ENCODE data around the gene CEP89.

The CEP89 gene

DNA sequence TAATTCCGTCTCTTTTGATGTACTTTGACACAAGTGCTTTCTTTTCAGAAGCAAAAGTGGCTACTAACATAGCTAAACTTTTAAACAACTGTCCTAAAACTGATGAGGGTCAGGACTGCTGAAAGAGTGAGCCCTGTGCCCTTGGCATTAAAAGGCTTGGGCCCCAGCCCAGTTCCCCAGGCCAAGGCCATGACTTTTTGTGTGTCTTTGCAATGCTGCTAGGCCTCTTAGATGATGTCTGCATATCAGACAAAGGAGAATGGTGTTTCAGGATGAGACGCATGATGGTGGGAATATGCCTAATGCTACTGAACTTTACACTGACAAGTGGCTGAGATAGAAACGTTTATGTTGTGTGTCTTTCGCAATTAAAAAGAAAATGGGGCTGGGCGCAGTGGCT is 140.1 kb downstream of the CEP89 start:
- H3K4me3 ChIP-seq (ENCODE audit: low read length) = no peak overlapping the region
- DNase-seq (ENCODE audit: low read depth) = no peak
- TF ChIP-seq, protein P1, sequence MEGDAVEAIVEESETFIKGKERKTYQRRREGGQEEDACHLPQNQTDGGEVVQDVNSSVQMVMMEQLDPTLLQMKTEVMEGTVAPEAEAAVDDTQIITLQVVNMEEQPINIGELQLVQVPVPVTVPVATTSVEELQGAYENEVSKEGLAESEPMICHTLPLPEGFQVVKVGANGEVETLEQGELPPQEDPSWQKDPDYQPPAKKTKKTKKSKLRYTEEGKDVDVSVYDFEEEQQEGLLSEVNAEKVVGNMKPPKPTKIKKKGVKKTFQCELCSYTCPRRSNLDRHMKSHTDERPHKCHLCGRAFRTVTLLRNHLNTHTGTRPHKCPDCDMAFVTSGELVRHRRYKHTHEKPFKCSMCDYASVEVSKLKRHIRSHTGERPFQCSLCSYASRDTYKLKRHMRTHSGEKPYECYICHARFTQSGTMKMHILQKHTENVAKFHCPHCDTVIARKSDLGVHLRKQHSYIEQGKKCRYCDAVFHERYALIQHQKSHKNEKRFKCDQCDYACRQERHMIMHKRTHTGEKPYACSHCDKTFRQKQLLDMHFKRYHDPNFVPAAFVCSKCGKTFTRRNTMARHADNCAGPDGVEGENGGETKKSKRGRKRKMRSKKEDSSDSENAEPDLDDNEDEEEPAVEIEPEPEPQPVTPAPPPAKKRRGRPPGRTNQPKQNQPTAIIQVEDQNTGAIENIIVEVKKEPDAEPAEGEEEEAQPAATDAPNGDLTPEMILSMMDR (conservative IDR thresholded peaks at IDR 0.05; ENCODE audit: low read length) = no peak

DNA sequence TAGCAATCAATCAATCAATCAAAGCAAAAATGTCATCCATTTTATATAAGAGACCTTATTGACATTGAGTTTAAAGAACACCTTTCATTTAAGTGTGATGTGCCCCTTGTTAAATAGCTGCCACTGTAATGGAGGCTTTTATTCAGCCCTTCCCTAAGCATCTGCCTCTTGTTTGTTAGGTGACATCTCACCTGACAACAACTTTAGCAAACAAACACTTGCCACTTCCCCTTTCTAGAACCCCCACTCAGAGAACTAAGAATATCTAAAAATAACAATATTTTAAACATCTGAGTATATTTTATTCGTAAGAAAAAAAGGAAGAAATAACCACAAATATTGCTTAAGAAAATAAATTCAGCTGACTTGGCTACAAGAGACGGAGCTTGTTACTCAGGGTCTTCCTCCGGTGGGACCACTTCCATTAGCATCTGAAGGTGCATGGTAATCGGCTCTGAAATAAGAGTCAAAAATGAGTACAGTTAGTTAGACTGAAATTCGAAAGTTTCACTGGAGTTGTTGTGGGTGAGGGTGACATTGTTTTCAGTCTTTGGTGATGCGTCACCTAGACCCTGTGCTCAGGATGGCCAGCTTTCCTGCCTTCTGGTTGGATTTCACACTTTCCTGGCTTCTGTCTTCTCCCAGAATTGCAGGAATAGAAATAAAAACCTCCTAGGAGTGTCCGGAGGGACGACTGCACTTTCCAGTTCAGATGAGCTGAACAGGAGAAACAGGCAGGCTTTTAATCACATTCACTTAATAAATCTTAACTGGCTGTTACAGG is 141.3 kb downstream of the CEP89 start:
- TF ChIP-seq, protein P1 (conservative IDR thresholded peaks at IDR 0.05; ENCODE audit: low read length) = no peak
- H3K4me3 ChIP-seq (ENCODE audit: low read length) = no peak overlapping the region
- DNase-seq (ENCODE audit: low read depth) = peak; percentile 60

DNA sequence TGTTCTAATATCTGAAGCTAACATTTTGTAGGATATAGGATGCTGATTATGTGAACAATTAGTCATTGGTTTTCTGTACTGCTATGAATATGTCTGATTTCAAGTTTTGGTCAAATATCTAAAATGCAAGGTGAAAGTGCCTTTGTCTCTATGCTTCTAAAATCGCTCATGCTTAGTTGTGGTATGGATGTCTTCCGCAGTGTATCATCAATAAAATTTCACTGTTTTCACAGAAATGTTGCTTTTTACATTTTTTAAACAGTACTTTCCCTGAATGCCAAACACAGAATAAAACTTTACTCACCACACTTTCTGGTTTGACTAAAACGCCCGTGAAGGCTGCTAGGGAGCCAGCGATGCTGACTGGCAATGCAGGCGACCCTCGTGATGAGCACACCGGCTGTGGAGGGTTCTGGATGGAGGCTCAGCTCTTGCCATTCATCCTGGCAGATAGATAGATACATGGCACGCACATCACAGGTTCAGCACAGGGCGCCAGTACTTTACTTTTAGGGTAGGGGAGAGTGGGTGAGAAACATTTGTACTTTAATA is 142.3 kb downstream of the CEP89 start:
- TF ChIP-seq, protein P1 (conservative IDR thresholded peaks at IDR 0.05; ENCODE audit: low read length) = no peak
- no peak for DNase-seq (ENCODE audit: low read depth)
- H3K4me3 ChIP-seq (ENCODE audit: low read length) = no peak overlapping the region

DNA sequence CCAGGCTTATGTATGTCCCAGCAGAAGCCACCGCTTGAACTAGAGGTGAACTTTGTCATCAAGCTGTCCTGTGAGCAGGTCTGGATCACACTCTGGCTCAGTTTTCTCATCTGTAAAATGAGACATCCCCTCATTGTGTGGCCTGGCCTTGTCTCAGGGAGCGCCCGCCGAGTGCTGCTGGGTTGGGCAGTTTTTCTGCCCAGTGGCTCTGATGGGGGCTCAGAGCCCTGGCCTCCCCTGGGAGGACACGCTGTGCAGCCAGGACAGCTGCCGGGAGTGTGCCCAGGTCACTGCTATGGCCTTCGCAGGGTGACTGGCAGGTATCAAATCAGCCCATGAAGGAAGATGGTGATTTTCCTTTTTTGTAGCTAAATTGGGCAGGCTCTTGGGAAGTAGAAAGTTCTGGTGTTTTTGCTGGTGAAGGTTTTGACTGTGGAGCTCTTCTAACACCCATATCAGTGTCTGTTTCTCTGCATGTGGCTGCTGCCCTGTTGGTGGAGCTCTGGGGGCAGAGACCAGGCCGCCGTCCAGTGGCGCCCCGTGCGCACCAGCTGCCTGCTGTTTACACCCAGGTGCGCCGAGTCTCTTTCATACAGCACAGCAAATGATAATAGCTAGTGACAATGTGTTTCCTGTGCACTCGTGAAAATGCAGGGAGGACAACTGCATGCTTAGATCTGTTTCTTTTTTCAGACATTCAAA is 143.0 kb downstream of the CEP89 start:
- TF ChIP-seq, protein P1 (conservative IDR thresholded peaks at IDR 0.05; ENCODE audit: low read length) = no peak
- no peak for DNase-seq (ENCODE audit: low read depth)
- H3K4me3 ChIP-seq (ENCODE audit: low read length) = no peak overlapping the region

DNA sequence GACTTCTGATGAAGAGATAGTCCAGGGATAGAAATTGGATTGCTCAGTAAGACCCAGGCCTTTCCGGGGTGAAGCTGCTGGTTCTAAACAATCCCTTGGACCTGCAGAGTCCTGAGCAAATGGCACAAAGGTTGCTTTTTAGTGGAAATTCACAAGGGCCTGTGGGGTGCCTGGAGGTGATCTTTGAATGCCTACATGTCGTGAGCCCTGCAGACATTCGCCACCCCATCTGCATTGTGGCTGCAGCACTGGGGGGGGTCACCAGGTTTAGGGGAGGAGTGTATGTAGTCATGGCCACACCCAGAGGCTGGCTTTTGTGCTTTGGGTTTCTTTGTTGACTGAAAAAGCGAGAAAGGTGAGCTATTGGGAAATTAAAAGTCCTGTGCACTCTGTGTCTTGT is 143.6 kb downstream of the CEP89 start:
- TF ChIP-seq, protein P1 (conservative IDR thresholded peaks at IDR 0.05; ENCODE audit: low read length) = no peak
- DNase-seq (ENCODE audit: low read depth) = no peak
- no peak overlapping the region for H3K4me3 ChIP-seq (ENCODE audit: low read length)
